ENCODE measurements around the gene RAP1GAP2.

Gene RAP1GAP2

DNA sequence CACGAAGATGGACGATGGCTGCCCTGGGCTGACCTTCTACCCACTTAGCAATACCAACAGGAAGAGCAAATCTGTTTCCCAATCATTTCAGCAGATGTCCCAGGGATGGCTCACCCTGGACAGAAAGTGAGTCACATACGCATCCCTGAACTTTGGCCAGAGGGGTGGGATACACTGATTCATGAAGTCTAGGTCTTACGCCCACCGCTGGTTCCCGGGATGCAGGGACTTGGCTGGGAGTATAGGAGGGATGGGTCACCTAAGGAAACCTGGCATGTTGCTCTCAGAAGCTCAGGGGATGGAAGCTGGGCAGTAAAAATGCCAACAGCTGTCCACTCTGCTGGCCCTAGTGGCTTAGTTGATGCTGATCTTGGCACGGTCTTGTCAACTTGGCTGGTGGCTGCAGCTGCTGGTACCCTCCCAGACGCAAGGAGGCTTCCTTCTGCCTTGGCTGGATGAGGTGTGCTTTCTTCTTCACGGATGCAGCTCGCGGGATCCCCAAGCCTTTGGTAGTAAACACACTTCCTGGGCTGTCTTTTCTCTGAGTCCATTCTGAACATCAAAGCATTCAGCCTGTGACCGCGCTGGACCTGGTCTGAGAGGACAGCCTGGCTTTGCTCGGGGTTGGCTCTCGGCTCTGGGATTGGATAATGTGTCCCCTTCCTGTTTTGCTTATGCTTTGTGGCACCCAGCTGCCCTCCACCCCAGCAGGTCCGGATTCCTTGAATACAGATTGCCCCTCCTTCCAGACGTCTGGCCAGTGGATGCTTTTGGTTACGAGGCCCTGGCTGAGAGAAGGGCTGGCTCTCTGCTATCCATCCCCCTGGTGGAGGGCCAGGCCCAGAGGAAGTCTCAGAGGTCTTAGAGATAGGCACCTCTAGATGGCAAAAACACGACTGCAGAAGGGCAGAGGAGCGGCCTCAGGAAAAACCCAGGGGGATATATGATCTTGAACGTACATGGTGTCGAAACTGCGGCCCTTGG, 71.5 kb downstream of the RAP1GAP2 start:
- Histone ChIP-seq H3K4me1 (ENCODE audit: control insufficient read depth, insufficient read depth, low read length) (no peaks in the 10 kb centered on the region), H3K27ac (ENCODE audit: extremely low read depth, low read depth, low read length) (no peak overlapping the region), H3K9me3 (ENCODE audit: control insufficient read depth, insufficient read depth, low read depth, low read length) (no peaks in the 10 kb centered on the region), H3K36me3 (ENCODE audit: control insufficient read depth in 2 of 2, insufficient read depth in 1 of 2, low read length in 2 of 2) (no peaks in the 10 kb centered on the region), H3K4me3 (ENCODE audit: low read depth, low read length) (no peak overlapping the region)
- CTCF ChIA-PET: interaction anchor here (0.8 kb wide), 1 partner anchor 19 kb away, joined by 3 read pairs; no protein-coding TSS in a partner anchor
- POLR2A ChIA-PET: no interaction called here
- no peak for TF ChIP-seq ZNF621 (tag by site-specific recombination; IDR thresholded peaks at IDR 0.05)
- TF ChIP-seq ZNF391 (tag by site-specific recombination; IDR thresholded peaks at IDR 0.05; ENCODE audit: borderline replicate concordance, low read depth): no peak
- no peak for TF ChIP-seq GLI4 (tag by site-specific recombination; IDR thresholded peaks at IDR 0.05)
- no peak for TF ChIP-seq KLF1 (tag by site-specific recombination; IDR thresholded peaks at IDR 0.05)
- no peak for TF ChIP-seq ZNF544 (tag by site-specific recombination; IDR thresholded peaks at IDR 0.05)
- no peak for TF ChIP-seq SETDB1 (IDR thresholded peaks at IDR 0.05; ENCODE audit: insufficient read length, low read length)
- TF ChIP-seq, protein P1, sequence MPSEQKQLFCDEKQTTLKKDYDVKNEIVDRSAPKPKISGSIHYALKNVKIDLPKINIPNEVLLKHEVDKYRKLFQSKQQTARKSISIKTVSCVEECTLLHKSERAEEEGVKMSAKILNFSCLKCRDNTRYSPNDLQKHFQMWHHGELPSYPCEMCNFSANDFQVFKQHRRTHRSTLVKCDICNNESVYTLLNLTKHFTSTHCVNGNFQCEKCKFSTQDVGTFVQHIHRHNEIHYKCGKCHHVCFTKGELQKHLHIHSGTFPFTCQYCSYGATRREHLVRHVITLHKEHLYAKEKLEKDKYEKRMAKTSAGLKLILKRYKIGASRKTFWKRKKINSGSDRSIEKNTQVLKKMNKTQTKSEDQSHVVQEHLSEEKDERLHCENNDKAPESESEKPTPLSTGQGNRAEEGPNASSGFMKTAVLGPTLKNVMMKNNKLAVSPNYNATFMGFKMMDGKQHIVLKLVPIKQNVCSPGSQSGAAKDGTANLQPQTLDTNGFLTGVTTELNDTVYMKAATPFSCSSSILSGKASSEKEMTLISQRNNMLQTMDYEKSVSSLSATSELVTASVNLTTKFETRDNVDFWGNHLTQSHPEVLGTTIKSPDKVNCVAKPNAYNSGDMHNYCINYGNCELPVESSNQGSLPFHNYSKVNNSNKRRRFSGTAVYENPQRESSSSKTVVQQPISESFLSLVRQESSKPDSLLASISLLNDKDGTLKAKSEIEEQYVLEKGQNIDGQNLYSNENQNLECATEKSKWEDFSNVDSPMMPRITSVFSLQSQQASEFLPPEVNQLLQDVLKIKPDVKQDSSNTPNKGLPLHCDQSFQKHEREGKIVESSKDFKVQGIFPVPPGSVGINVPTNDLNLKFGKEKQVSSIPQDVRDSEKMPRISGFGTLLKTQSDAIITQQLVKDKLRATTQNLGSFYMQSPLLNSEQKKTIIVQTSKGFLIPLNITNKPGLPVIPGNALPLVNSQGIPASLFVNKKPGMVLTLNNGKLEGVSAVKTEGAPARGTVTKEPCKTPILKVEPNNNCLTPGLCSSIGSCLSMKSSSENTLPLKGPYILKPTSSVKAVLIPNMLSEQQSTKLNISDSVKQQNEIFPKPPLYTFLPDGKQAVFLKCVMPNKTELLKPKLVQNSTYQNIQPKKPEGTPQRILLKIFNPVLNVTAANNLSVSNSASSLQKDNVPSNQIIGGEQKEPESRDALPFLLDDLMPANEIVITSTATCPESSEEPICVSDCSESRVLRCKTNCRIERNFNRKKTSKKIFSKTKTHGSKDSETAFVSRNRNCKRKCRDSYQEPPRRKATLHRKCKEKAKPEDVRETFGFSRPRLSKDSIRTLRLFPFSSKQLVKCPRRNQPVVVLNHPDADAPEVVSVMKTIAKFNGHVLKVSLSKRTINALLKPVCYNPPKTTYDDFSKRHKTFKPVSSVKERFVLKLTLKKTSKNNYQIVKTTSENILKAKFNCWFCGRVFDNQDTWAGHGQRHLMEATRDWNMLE (tag by site-specific recombination; conservative IDR thresholded peaks at IDR 0.05; ENCODE audit: low read depth): no peak
- no peak for TF ChIP-seq ZFP3 (tag by site-specific recombination; IDR thresholded peaks at IDR 0.05; ENCODE audit: low read depth)
- no peak for TF ChIP-seq ZFP41 (tag by site-specific recombination; IDR thresholded peaks at IDR 0.05; ENCODE audit: borderline replicate concordance)
- no peak for TF ChIP-seq ZNF423 (tag by site-specific recombination; IDR thresholded peaks at IDR 0.05)
- TF ChIP-seq ZNF501 (tag by site-specific recombination; IDR thresholded peaks at IDR 0.05): no peak
- no peak for TF ChIP-seq ZNF776 (tag by site-specific recombination; IDR thresholded peaks at IDR 0.05; ENCODE audit: borderline replicate concordance)
- TF ChIP-seq ZNF585B (tag by site-specific recombination; IDR thresholded peaks at IDR 0.05): no peak
- no peak for TF ChIP-seq SP2 (tag by site-specific recombination; IDR thresholded peaks at IDR 0.05)
- TF ChIP-seq SCRT1 (tag by site-specific recombination; IDR thresholded peaks at IDR 0.05; ENCODE audit: borderline replicate concordance): no peak

DNA sequence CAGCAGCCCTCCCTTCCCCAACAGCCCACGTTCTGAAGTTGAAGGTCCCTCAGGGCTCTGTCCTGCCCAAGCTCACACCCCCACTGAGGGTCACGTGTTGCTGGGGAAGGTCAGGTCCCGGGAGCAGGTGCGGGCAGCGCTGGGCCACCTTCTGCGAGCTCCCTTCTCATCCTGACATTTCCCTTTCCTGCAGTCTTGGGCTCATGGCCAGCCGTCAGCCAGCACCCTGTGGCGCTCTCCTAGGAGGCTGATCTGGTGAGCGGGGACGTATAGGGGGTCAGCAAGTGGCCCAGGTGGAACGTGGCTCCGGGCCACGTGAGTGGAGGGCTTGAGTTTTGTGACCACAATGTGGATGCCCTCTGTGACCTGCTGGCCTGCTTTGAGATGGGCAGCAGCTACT, 73.4 kb downstream of the RAP1GAP2 start:
- Histone ChIP-seq H3K27ac (ENCODE audit: extremely low read depth, low read depth, low read length) (no peak overlapping the region), H3K4me3 (ENCODE audit: low read depth, low read length) (no peak overlapping the region), H3K36me3 (ENCODE audit: control insufficient read depth in 2 of 2, insufficient read depth in 1 of 2, low read length in 2 of 2) (no peaks in the 10 kb centered on the region), H3K4me1 (ENCODE audit: control insufficient read depth, insufficient read depth, low read length) (no peaks in the 10 kb centered on the region), H3K9me3 (ENCODE audit: control insufficient read depth, insufficient read depth, low read depth, low read length) (no peaks in the 10 kb centered on the region)
- ChIA-PET POLR2A (no interaction called here), CTCF (interaction anchor here (1.8 kb wide), 1 partner anchor 21 kb away, joined by 4 read pairs; no protein-coding TSS in a partner anchor)
- TF ChIP-seq, protein P2, sequence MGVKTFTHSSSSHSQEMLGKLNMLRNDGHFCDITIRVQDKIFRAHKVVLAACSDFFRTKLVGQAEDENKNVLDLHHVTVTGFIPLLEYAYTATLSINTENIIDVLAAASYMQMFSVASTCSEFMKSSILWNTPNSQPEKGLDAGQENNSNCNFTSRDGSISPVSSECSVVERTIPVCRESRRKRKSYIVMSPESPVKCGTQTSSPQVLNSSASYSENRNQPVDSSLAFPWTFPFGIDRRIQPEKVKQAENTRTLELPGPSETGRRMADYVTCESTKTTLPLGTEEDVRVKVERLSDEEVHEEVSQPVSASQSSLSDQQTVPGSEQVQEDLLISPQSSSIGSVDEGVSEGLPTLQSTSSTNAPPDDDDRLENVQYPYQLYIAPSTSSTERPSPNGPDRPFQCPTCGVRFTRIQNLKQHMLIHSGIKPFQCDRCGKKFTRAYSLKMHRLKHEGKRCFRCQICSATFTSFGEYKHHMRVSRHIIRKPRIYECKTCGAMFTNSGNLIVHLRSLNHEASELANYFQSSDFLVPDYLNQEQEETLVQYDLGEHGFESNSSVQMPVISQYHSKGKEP (tag by site-specific recombination; IDR thresholded peaks at IDR 0.05): no peak
- no peak for TF ChIP-seq ZNF2 (tag by site-specific recombination; IDR thresholded peaks at IDR 0.05)
- no peak for TF ChIP-seq PRDM1 (tag by site-specific recombination; IDR thresholded peaks at IDR 0.05)
- TF ChIP-seq, protein P3, sequence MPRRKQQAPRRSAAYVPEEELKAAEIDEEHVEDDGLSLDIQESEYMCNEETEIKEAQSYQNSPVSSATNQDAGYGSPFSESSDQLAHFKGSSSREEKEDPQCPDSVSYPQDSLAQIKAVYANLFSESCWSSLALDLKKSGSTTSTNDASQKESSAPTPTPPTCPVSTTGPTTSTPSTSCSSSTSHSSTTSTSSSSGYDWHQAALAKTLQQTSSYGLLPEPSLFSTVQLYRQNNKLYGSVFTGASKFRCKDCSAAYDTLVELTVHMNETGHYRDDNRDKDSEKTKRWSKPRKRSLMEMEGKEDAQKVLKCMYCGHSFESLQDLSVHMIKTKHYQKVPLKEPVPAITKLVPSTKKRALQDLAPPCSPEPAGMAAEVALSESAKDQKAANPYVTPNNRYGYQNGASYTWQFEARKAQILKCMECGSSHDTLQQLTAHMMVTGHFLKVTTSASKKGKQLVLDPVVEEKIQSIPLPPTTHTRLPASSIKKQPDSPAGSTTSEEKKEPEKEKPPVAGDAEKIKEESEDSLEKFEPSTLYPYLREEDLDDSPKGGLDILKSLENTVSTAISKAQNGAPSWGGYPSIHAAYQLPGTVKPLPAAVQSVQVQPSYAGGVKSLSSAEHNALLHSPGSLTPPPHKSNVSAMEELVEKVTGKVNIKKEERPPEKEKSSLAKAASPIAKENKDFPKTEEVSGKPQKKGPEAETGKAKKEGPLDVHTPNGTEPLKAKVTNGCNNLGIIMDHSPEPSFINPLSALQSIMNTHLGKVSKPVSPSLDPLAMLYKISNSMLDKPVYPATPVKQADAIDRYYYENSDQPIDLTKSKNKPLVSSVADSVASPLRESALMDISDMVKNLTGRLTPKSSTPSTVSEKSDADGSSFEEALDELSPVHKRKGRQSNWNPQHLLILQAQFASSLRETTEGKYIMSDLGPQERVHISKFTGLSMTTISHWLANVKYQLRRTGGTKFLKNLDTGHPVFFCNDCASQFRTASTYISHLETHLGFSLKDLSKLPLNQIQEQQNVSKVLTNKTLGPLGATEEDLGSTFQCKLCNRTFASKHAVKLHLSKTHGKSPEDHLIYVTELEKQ (tag by site-specific recombination; IDR thresholded peaks at IDR 0.05; ENCODE audit: borderline replicate concordance): no peak
- TF ChIP-seq ZNF548 (tag by site-specific recombination; IDR thresholded peaks at IDR 0.05): no peak
- no peak for TF ChIP-seq ZNF280D (tag by site-specific recombination; IDR thresholded peaks at IDR 0.05)
